Lower leg skin (tissue), 4 donors: ENCODE measurements around the gene ZNF839. TPM values are rescaled to one million over a fixed set of nuclear protein-coding genes. Genes with fewer than 3 reads are reported as not detected.
"Not testable (repeated sequence)": the region's sequence is repeated elsewhere in the genome, so short reads cannot be mapped to it uniquely, and the experiment has no call there.

Experiments used
- DNase-seq, 2 donors: peaks; one replicate each; pipeline ENCODE4 v3.0.0-alpha.2; 2019; ENCODE audit warnings: low spot score in 2 of 2
- H3K4me3 ChIP-seq: fragments of 200-600 bp; sonication (generic); 2 replicates; pipeline ENCODE4 v1.5.1; 2017; ENCODE audit warnings: mild to moderate bottlenecking, low read depth; ENCODE audit not compliant: poor library complexity, severe bottlenecking
- POLR2A ChIP-seq, 2 donors: fragments of 450-650 bp; IDR thresholded peaks; one replicate each; pipeline ENCODE4 v1.6.1; 2016 to 2017; ENCODE audit warnings: antibody characterized with exemption in 2 of 2, mild to moderate bottlenecking in 1 of 2, moderate library complexity in 1 of 2
- WGBS, 2 donors: methylation state at CpG; one replicate each; pipeline ENCODE4 v1.1.5; 2018; 5-methylcytosine and 5-hydroxymethylcytosine counted together
- intact Hi-C: fragments of 100-400 bp; cut with DNase I; formaldehyde crosslinking; loops from one replicate; pipeline ENCODE4 v1.15.0; 2023; ENCODE audit warnings: low total_unique reads
- total RNA-seq, 4 donors: library from RNA; depleted of rRNA; stranded (reverse); fragments of >200 nt; gene quantifications; one replicate each; pipeline ENCODE4 v1.1.0, GENCODE V29; 2016
- TF ChIP-seq, protein P1 (sequence below), 3 donors: fragments of 450-650 bp; IDR thresholded peaks; one replicate each; pipeline ENCODE4 v1.5.1; 2016; ENCODE audit warnings: antibody characterized with exemption in 3 of 3, mild to moderate bottlenecking in 3 of 3, moderate library complexity in 2 of 3

ZNF839 gene
- total RNA-seq, 4 donors from 2014 or later = 10.7 to 15.2 (median 13.6) TPM

DNA sequence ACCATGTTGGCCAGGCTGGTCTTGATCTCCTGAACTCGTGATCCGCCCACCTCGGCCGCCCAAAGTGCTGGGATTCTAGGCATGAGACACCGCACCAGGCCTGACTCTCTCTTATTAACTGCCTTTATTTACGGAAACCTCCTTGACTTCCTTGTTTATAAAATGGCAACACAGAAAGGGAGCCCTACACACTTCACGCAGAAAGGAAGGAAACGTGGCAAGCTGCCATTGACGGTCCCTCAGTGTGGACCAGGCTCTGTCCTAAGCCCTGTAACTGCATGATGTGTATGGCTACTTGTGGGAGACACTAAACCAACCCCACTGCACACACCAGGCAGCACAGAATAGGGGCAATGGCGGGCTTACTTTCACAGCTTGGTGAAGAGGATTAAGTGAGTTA is 31.5 kb downstream of the ZNF839 start:
- no peak overlapping the region for H3K4me3 ChIP-seq
- TF ChIP-seq, protein P1, sequence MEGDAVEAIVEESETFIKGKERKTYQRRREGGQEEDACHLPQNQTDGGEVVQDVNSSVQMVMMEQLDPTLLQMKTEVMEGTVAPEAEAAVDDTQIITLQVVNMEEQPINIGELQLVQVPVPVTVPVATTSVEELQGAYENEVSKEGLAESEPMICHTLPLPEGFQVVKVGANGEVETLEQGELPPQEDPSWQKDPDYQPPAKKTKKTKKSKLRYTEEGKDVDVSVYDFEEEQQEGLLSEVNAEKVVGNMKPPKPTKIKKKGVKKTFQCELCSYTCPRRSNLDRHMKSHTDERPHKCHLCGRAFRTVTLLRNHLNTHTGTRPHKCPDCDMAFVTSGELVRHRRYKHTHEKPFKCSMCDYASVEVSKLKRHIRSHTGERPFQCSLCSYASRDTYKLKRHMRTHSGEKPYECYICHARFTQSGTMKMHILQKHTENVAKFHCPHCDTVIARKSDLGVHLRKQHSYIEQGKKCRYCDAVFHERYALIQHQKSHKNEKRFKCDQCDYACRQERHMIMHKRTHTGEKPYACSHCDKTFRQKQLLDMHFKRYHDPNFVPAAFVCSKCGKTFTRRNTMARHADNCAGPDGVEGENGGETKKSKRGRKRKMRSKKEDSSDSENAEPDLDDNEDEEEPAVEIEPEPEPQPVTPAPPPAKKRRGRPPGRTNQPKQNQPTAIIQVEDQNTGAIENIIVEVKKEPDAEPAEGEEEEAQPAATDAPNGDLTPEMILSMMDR (IDR thresholded peaks at IDR 0.05) = no peak
- TF ChIP-seq POLR2A (IDR thresholded peaks at IDR 0.05) = no peak
- no peak for DNase-seq
- WGBS, 2 donors = 84 to 86% methylated on average over 10 of the region's 10 CpGs
- intact Hi-C loops = no loop called here

DNA sequence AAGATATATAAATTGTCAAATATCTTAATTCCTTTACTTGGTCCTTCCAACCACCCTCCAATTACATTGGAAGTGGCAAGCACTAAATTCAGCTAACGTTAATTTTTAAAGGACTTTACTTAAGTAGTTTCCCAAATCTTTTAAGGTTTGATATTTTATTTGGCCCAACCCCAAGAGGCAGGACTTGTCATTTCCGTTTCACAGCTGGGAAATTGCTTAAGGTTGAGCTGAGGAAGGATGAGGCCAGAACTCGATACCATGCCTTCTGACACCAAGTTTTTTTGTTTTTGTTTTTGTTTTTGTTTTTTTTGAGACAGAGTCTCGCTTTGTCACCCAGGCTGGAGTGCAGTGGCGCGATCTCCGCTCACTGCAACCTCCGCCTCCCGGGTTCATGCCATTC is 32.0 kb downstream of the ZNF839 start:
- intact Hi-C loops, H3K4me3 ChIP-seq, DNase-seq: not testable (repeated sequence)
- 88 to 93% methylated on average over 9 of the region's 9 CpGs for WGBS, 2 donors

GRCh38 chr14:102352213-102352612 is 32.7 kb downstream of the ZNF839 start:
- no peak overlapping the region for H3K4me3 ChIP-seq
- 76 to 88% methylated on average over 4 of the region's 4 CpGs for WGBS, 2 donors
- TF ChIP-seq, protein P1 (IDR thresholded peaks at IDR 0.05) = no peak
- TF ChIP-seq POLR2A (IDR thresholded peaks at IDR 0.05) = no peak
- intact Hi-C loops = no loop called here
- no peak for DNase-seq

DNA sequence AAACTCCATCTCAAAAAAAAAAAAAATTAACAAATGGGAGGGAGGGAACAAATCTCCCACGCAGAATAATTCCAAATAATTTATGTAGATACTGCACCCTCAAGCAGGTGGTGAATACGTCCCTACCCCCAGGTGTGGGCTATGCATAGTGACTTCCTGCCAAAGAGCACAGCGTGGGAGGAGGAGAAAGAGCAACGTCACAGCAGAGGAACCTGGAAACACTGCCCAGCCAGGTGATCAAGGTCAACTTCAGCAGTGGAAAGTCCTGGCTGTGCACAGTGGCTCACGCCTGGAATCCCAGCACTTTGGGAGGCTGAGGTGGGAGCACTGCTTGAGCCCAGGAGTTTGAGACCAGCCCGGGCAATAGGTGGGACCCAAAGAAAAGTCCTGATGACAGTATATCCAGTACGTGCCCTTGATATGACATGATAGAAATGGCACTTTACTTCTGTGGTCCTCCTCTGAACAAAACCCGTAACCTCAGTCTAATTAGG is 33.6 kb downstream of the ZNF839 start:
- peak in 1 of 2 donors; percentile 45 for DNase-seq
- TF ChIP-seq POLR2A (IDR thresholded peaks at IDR 0.05) = no peak
- TF ChIP-seq, protein P1 (IDR thresholded peaks at IDR 0.05) = no peak
- WGBS, 2 donors = 81% methylated on average over 8 of the region's 8 CpGs
- no peak overlapping the region for H3K4me3 ChIP-seq
- intact Hi-C loops = no loop called here

GRCh38 chr14:102356280-102356679 is 36.7 kb downstream of the ZNF839 start:
- no peak for TF ChIP-seq POLR2A (IDR thresholded peaks at IDR 0.05)
- TF ChIP-seq, protein P1 (IDR thresholded peaks at IDR 0.05) = no peak
- WGBS, 2 donors = 85 to 93% methylated on average over 3 of the region's 3 CpGs
- intact Hi-C loops = no loop called here
- H3K4me3 ChIP-seq = no peak overlapping the region
- no peak for DNase-seq

GRCh38 chr14:102359341-102359740 is 39.8 kb downstream of the ZNF839 start:
- 92 to 95% methylated on average over 2 of the region's 2 CpGs for WGBS, 2 donors
- TF ChIP-seq, protein P1 (IDR thresholded peaks at IDR 0.05) = no peak
- no peak for TF ChIP-seq POLR2A (IDR thresholded peaks at IDR 0.05)
- intact Hi-C loops = no loop called here

More at GRCh38 chr14:102359341-102359740, 39.8 kb downstream of the ZNF839 start:
- DNase-seq = no peak
- H3K4me3 ChIP-seq = no peak overlapping the region
